GM12872 (cell line): ENCODE measurements around the gene ZNF528.

Experiments
- TF ChIP-seq, protein P1 (sequence below): IDR thresholded peaks from 3 replicates; pipeline ENCODE4 v1.5.1; 2011; ENCODE audit warnings: low read depth, mild to moderate bottlenecking, low read length, moderate library complexity; ENCODE audit not compliant: insufficient read depth

Gene ZNF528

DNA sequence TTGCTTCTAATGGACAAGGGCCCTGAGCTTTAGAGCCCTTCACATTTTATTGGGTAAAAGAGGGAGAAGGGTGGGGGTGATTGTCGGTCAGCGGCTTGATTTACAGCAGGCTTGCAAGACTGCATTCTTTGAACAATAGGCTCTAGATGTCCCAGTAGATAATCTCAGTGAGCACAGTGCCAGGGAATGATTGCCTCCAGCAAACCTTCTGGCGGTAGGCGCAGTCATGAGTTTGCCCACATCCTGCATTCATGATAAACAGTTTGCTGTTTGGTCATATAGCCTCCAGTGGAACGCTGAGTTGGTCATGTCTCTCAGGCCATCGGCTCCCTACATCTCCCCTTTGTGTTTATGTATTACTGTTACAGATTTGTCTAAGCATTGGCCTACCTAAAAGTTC is 12.6 kb downstream of the ZNF528 start:
- TF ChIP-seq, protein P1, sequence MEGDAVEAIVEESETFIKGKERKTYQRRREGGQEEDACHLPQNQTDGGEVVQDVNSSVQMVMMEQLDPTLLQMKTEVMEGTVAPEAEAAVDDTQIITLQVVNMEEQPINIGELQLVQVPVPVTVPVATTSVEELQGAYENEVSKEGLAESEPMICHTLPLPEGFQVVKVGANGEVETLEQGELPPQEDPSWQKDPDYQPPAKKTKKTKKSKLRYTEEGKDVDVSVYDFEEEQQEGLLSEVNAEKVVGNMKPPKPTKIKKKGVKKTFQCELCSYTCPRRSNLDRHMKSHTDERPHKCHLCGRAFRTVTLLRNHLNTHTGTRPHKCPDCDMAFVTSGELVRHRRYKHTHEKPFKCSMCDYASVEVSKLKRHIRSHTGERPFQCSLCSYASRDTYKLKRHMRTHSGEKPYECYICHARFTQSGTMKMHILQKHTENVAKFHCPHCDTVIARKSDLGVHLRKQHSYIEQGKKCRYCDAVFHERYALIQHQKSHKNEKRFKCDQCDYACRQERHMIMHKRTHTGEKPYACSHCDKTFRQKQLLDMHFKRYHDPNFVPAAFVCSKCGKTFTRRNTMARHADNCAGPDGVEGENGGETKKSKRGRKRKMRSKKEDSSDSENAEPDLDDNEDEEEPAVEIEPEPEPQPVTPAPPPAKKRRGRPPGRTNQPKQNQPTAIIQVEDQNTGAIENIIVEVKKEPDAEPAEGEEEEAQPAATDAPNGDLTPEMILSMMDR: no peak

DNA sequence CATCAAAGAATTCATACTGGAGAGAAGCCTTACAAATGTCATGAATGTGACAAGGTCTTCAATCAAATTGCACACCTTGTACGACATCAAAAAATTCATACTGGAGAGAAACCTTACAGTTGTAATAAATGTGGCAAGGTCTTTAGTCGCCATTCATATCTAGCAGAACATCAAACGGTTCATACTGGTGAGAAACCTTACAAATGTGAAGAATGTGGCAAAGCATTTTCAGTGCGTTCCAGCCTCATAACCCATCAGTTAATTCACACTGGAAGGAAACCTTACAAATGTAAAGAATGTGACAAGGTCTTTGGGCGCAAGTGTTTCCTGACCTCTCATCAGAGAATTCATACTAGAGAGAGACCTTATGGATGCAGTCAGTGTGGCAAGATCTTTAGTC is 18.1 kb downstream of the ZNF528 start:
- TF ChIP-seq, protein P1: no peak

DNA sequence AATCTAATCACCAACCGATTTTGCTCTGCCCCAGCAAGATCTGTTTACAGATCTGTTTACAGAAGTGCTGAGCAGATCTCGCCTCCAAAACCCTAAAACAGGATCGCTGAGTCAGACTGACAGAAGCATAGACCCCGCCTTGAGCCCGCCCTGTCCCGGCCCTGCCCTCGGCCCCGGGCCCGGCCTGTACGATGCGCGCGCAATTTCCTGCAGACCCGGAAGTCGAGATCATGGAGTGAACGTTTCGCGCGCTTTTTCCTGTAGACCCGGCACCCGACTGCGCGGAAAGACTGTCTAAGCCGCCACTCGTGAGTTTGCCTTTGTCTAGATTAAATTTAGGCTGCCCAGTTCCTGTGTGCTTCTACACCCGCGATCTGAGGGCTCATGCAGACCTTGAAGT is 31.3 kb downstream of the ZNF528 start, which contains the start of gene ZNF534:
TSS of gene ZNF534 (plus strand) at position 212 of the 400 bp plus-strand sequence. CDS start 2,327 bp downstream, outside the sequence.
- TF ChIP-seq, protein P1: no peak

DNA sequence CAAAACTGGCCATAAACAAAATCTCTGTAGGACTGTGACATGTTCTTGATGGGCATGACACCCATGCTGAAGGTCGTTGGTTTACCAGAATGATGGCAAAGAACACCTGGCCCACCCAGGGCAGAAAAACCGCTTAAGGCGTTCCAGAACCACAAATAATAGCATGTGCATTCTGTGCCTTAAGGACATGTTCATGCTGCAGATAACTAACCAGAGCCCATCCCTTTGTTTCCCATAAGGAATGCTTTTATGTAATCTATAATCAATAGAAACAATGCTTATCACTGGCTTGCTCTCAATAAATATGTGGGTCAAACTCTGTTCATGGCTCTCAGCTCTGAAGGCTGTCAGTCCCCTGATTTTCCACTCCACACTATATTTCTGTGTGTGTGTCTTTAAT is 44.5 kb downstream of the ZNF528 start:
- TF ChIP-seq, protein P1: no peak

DNA sequence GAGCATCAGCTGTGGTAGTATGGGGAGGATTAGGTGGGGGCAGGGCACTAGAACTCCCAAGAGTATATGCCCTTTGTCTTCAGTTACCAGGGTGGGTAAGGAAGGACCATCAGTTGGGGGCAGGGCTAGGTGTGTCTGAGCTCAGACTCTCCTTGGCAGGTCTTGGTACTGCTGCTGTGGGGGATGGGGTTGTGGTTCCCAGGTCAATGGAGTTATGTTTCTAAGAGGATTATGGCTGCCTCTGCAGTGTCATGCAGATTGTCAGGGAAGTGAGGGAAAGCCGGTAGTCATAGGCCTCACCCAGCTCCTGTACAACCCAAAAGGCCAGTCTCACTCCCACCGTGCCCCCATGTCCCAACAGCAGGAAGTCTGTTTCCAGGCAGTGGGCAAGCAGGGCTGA is 46.9 kb downstream of the ZNF528 start:
- TF ChIP-seq, protein P1: no peak

DNA sequence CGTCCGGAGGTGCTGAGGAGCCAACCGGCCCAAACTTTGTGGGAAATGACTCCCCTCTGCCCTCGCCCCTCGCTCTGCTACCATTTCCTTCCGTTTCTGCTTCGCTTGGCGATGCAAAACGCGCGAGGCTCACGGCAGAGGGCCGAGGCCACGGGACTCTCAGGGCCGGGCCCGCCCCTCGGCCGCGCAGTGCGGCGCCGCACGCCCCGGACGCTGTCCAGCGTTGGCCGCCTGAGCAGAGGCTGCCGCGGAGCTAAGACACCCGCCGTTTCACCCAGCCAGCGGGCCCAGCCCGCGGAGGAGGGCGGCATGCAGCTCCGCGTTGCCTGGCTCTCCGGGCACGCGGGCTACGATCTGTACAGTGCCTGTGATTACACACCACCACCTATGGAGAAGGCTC is 53.6 kb downstream of the ZNF528 start:
- TF ChIP-seq, protein P1: no peak

DNA sequence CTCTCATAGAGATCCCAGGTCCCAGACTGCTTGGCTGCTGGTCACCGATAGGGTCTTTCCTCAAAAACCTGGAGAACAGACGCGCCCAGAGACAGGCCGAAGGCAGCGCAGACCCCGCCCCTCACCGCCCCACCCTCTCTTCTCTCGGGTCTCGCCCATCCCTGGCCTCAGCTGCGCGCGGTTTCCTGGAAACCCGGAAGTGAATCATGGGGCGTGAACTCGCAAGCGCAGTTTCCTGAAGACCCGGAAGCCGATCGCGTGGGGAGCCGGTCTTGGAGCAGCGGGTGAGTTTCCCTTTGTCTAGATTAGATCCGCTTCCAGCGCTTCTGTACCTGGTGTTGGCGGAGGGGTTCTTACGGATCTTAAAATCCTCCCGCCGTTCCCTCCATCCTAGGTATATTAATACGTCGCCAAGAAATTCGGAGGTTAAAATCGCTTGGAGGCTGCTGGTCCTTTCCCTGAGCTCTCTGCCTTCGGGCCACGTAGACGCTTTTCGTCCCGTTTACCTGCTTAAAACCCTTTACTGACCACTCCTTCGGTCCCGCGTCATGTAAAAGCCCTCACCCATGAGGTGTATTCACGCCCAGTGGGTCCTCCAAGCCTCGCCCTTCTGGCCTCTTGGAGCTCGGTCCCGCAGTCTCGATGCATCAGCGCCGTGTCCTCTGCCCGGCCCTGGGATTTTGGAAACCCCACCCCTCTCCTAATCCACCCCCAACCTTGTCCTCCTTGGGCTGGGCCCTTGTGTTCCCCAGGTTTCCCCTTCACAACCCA is 55.9 kb downstream of the ZNF528 start, which contains the start of gene ZNF578:
TSS of gene ZNF578 (plus strand) at position 230 of the 771 bp plus-strand sequence. CDS start 48,293 bp downstream, outside the sequence.
- TF ChIP-seq, protein P1: no peak
